ENCODE measurements around the gene RAB29.

DNA sequence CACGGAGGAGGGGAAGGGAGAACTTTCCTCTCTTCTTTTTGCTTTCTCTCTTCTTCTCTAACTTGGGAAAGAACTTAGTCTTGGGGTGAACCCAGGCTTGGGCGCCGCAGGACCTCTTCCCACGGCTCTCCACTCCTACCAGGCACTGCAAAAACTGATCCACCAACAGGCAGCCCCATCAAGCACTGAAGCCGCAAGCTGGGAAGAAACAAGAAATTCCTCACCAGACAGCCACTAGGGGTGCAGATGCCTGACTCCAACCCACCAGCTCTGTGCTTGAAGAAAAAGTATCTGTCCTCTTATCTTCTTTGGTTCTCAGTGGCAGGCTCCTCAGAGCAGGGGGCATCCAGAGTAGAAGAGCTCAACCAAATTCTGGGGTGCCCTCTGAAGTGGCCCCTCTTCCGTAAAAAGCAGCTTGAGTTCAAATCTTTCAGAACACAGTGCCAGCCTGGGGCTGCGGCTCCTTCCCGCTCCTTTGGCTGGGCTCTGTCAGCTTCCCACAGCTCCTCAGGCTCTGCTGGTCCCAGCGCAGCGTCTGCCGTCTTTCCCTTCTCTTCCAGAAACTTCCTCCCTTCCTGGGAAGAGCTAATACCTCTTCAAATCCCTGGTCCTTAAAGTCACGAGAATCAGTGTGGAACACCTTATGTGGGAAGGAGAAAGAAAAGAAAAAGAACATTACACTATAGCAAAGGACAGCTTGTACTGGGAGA is 35.3 kb upstream of the RAB29 start:
- no peak for TF ChIP-seq ZNF70 (CRISPR knock-in tag; IDR thresholded peaks at IDR 0.05)
- no peak for TF ChIP-seq ARNTL (CRISPR knock-in tag; IDR thresholded peaks at IDR 0.05; ENCODE audit: borderline replicate concordance, low read depth)
- no peak for TF ChIP-seq RARB (CRISPR knock-in tag; IDR thresholded peaks at IDR 0.05)
- TF ChIP-seq ZFP3 (CRISPR knock-in tag; IDR thresholded peaks at IDR 0.05), result no peak
- TF ChIP-seq, protein P1, sequence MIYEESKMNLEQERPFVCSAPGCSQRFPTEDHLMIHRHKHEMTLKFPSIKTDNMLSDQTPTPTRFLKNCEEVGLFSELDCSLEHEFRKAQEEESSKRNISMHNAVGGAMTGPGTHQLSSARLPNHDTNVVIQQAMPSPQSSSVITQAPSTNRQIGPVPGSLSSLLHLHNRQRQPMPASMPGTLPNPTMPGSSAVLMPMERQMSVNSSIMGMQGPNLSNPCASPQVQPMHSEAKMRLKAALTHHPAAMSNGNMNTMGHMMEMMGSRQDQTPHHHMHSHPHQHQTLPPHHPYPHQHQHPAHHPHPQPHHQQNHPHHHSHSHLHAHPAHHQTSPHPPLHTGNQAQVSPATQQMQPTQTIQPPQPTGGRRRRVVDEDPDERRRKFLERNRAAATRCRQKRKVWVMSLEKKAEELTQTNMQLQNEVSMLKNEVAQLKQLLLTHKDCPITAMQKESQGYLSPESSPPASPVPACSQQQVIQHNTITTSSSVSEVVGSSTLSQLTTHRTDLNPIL (CRISPR knock-in tag; IDR thresholded peaks at IDR 0.05; ENCODE audit: low read depth), result no peak
- TF ChIP-seq PATZ1 (CRISPR knock-in tag; IDR thresholded peaks at IDR 0.05; ENCODE audit: borderline replicate concordance), result no peak
- no peak for TF ChIP-seq OSR1 (CRISPR knock-in tag; IDR thresholded peaks at IDR 0.05)
